HEK293 (cell line): ENCODE measurements around the gene BORA.
A peak's percentile ranks its signal among the peaks of the same experiment; 100 is the strongest.

Experiments used
- HOXD13 ChIP-seq: sonication (generic); formaldehyde crosslinking; IDR thresholded peaks from 2 replicates; pipeline ENCODE4 v1.8.0; 2022; ENCODE audit warnings: missing genetic modification reagents, borderline replicate concordance
- KLF1 ChIP-seq: fragments of 450-650 bp; formaldehyde crosslinking; IDR thresholded peaks from 2 replicates; pipeline ENCODE4 v1.5.1; 2016; ENCODE audit warnings: missing biosample characterization, missing genetic modification characterization
- PRDM1 ChIP-seq: fragments of 450-650 bp; formaldehyde crosslinking; IDR thresholded peaks from 2 replicates; pipeline ENCODE4; 2016; ENCODE audit warnings: missing biosample characterization, missing genetic modification characterization
- SCRT1 ChIP-seq: fragments of 450-650 bp; formaldehyde crosslinking; IDR thresholded peaks from 2 replicates; pipeline ENCODE4 v1.5.1; 2016; ENCODE audit warnings: missing biosample characterization, missing genetic modification characterization, borderline replicate concordance
- SETDB1 ChIP-seq: IDR thresholded peaks from one replicate; pipeline ENCODE4 v1.6.1; 2017; ENCODE audit warnings: mild to moderate bottlenecking, low read length, moderate library complexity, mixed read lengths; ENCODE audit not compliant: insufficient read length
- ZBTB8A ChIP-seq: fragments of 450-650 bp; formaldehyde crosslinking; IDR thresholded peaks from 2 replicates; pipeline ENCODE4 v1.5.1; 2016; ENCODE audit warnings: missing biosample characterization, missing genetic modification characterization
- ZNF112 ChIP-seq: fragments of 450-650 bp; formaldehyde crosslinking; IDR thresholded peaks from 2 replicates; pipeline ENCODE4 v1.5.0; 2017; ENCODE audit warnings: missing biosample characterization, missing genetic modification characterization
- ZNF140 ChIP-seq: fragments of 450-650 bp; formaldehyde crosslinking; IDR thresholded peaks from 2 replicates; pipeline ENCODE4 v1.5.1; 2016; ENCODE audit warnings: missing biosample characterization, missing genetic modification characterization
- ZNF146 ChIP-seq: fragments of 450-650 bp; formaldehyde crosslinking; IDR thresholded peaks from 2 replicates; pipeline ENCODE4 v1.5.1; 2016; ENCODE audit warnings: missing biosample characterization, missing genetic modification characterization
- ZNF157 ChIP-seq: fragments of 450-650 bp; formaldehyde crosslinking; IDR thresholded peaks from 2 replicates; pipeline ENCODE4 v1.5.1; 2016; ENCODE audit warnings: missing biosample characterization, missing genetic modification characterization
- ZNF2 ChIP-seq: fragments of 450-650 bp; formaldehyde crosslinking; IDR thresholded peaks from 2 replicates; pipeline ENCODE4 v1.5.1; 2016; ENCODE audit warnings: missing biosample characterization, missing genetic modification characterization
- ZNF302 ChIP-seq: fragments of 450-650 bp; formaldehyde crosslinking; IDR thresholded peaks from 2 replicates; pipeline ENCODE4 v1.5.1; 2016; ENCODE audit warnings: missing biosample characterization, missing genetic modification characterization, low read depth
- ZNF324 ChIP-seq: fragments of 450-650 bp; formaldehyde crosslinking; IDR thresholded peaks from 2 replicates; pipeline ENCODE4 v1.5.1; 2016; ENCODE audit warnings: missing biosample characterization, missing genetic modification characterization
- ZNF366 ChIP-seq: fragments of 450-650 bp; formaldehyde crosslinking; conservative IDR thresholded peaks from 2 replicates; pipeline ENCODE4 v1.5.1; 2016; ENCODE audit warnings: missing biosample characterization, missing genetic modification characterization
- ZNF416 ChIP-seq: fragments of 450-650 bp; formaldehyde crosslinking; IDR thresholded peaks from 2 replicates; pipeline ENCODE4 v1.5.1; 2016; ENCODE audit warnings: missing biosample characterization, missing genetic modification characterization
- ZNF548 ChIP-seq: fragments of 450-650 bp; formaldehyde crosslinking; IDR thresholded peaks from 2 replicates; pipeline ENCODE4 v1.5.1; 2016; ENCODE audit warnings: missing biosample characterization, missing genetic modification characterization
- ZNF561 ChIP-seq: fragments of 450-650 bp; IDR thresholded peaks from 2 replicates; pipeline ENCODE4 v1.5.1; 2018; ENCODE audit warnings: missing biosample characterization, missing genetic modification characterization, borderline replicate concordance
- ZNF621 ChIP-seq: fragments of 450-650 bp; formaldehyde crosslinking; IDR thresholded peaks from 2 replicates; pipeline ENCODE4 v1.5.1; 2017; ENCODE audit warnings: missing biosample characterization, missing genetic modification characterization
- ZNF623 ChIP-seq: fragments of 450-650 bp; formaldehyde crosslinking; IDR thresholded peaks from 2 replicates; pipeline ENCODE4 v1.5.1; 2016; ENCODE audit warnings: missing biosample characterization, missing genetic modification characterization
- ZNF701 ChIP-seq: fragments of 450-650 bp; formaldehyde crosslinking; IDR thresholded peaks from 2 replicates; pipeline ENCODE4 v1.5.1; 2016; ENCODE audit warnings: missing biosample characterization, missing genetic modification characterization
- TF ChIP-seq, protein P1 (sequence below): fragments of 450-650 bp; formaldehyde crosslinking; IDR thresholded peaks from 2 replicates; pipeline ENCODE4 v1.5.1; 2016; ENCODE audit warnings: missing biosample characterization, missing genetic modification characterization, borderline replicate concordance
- TF ChIP-seq, protein P2 (sequence below): fragments of 450-650 bp; formaldehyde crosslinking; IDR thresholded peaks from 2 replicates; pipeline ENCODE4 v1.5.1; 2016; ENCODE audit warnings: missing biosample characterization, missing genetic modification characterization
- TF ChIP-seq, protein P3 (sequence below): fragments of 450-650 bp; formaldehyde crosslinking; IDR thresholded peaks from 2 replicates; pipeline ENCODE4 v1.5.1; 2017; ENCODE audit warnings: missing biosample characterization, missing genetic modification characterization
- TF ChIP-seq, protein P4 (sequence below): fragments of 450-650 bp; formaldehyde crosslinking; IDR thresholded peaks from 2 replicates; pipeline ENCODE4 v1.5.1; 2017; ENCODE audit warnings: missing biosample characterization, missing genetic modification characterization

Gene BORA

DNA sequence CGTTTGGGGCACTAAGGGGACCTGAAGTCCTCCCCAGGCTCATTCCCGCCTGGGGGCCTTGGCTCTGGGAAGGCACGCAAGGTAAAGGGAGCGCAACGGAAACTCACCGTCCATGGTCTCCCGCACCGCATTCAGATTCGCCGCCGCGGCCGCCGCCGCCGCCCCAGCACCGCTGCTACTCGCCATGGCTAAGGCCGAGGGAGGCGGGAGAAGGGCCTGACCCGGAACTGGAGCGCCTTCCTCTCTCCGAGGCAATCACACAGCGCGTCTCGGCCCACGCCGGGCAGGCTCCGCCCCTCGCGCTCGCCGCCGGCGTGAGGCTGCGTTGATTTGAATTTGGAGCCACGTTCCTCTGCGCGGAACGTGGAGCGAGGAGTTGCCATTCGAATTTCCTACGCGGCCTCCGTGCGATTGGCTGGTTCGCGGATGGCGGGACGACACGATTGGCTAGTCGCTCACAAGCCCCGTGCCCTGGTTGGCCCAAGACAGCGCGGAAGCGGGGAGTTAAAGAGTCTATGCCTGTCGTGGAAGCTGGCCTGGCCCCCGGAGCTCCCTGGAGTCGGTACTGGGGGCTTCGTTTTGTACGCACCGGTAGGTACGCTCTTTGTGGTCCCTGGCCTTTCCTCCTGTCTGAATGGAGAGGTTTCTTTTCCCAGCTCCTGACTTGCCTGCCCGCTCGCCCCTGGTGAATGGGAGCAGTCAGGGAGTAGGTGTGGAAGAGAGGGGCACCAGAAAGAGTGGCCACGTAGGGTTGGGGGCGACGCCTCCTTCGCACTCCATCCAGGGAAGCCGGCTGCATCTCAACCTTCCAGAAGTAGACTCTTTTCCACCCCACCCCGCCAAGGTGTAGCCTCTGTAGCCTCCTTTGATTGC, at the start of gene BORA, which contains the start of gene MZT1 (continued):
- TF ChIP-seq, protein P1, sequence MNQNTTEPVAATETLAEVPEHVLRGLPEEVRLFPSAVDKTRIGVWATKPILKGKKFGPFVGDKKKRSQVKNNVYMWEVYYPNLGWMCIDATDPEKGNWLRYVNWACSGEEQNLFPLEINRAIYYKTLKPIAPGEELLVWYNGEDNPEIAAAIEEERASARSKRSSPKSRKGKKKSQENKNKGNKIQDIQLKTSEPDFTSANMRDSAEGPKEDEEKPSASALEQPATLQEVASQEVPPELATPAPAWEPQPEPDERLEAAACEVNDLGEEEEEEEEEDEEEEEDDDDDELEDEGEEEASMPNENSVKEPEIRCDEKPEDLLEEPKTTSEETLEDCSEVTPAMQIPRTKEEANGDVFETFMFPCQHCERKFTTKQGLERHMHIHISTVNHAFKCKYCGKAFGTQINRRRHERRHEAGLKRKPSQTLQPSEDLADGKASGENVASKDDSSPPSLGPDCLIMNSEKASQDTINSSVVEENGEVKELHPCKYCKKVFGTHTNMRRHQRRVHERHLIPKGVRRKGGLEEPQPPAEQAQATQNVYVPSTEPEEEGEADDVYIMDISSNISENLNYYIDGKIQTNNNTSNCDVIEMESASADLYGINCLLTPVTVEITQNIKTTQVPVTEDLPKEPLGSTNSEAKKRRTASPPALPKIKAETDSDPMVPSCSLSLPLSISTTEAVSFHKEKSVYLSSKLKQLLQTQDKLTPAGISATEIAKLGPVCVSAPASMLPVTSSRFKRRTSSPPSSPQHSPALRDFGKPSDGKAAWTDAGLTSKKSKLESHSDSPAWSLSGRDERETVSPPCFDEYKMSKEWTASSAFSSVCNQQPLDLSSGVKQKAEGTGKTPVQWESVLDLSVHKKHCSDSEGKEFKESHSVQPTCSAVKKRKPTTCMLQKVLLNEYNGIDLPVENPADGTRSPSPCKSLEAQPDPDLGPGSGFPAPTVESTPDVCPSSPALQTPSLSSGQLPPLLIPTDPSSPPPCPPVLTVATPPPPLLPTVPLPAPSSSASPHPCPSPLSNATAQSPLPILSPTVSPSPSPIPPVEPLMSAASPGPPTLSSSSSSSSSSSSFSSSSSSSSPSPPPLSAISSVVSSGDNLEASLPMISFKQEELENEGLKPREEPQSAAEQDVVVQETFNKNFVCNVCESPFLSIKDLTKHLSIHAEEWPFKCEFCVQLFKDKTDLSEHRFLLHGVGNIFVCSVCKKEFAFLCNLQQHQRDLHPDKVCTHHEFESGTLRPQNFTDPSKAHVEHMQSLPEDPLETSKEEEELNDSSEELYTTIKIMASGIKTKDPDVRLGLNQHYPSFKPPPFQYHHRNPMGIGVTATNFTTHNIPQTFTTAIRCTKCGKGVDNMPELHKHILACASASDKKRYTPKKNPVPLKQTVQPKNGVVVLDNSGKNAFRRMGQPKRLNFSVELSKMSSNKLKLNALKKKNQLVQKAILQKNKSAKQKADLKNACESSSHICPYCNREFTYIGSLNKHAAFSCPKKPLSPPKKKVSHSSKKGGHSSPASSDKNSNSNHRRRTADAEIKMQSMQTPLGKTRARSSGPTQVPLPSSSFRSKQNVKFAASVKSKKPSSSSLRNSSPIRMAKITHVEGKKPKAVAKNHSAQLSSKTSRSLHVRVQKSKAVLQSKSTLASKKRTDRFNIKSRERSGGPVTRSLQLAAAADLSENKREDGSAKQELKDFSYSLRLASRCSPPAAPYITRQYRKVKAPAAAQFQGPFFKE (tag by site-specific recombination) = no peak
- no peak for TF ChIP-seq PRDM1 (tag by site-specific recombination)
- TF ChIP-seq ZNF416 (tag by site-specific recombination) = no peak
- no peak for TF ChIP-seq ZNF324 (tag by site-specific recombination)
- no peak for TF ChIP-seq ZNF548
- no peak for TF ChIP-seq SCRT1 (tag by site-specific recombination)
- TF ChIP-seq ZNF621 = no peak
- TF ChIP-seq, protein P2, sequence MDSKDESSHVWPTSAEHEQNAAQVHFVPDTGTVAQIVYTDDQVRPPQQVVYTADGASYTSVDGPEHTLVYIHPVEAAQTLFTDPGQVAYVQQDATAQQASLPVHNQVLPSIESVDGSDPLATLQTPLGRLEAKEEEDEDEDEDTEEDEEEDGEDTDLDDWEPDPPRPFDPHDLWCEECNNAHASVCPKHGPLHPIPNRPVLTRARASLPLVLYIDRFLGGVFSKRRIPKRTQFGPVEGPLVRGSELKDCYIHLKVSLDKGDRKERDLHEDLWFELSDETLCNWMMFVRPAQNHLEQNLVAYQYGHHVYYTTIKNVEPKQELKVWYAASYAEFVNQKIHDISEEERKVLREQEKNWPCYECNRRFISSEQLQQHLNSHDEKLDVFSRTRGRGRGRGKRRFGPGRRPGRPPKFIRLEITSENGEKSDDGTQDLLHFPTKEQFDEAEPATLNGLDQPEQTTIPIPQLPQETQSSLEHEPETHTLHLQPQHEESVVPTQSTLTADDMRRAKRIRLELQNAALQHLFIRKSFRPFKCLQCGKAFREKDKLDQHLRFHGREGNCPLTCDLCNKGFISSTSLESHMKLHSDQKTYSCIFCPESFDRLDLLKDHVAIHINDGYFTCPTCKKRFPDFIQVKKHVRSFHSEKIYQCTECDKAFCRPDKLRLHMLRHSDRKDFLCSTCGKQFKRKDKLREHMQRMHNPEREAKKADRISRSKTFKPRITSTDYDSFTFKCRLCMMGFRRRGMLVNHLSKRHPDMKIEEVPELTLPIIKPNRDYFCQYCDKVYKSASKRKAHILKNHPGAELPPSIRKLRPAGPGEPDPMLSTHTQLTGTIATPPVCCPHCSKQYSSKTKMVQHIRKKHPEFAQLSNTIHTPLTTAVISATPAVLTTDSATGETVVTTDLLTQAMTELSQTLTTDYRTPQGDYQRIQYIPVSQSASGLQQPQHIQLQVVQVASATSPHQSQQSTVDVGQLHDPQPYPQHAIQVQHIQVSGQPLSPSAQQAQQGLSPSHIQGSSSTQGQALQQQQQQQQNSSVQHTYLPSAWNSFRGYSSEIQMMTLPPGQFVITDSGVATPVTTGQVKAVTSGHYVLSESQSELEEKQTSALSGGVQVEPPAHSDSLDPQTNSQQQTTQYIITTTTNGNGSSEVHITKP (tag by site-specific recombination) = peak; percentile 20; the same call in 1 of the 2 replicates
- no peak for TF ChIP-seq ZNF112 (tag by site-specific recombination)
- no peak for TF ChIP-seq ZNF2 (tag by site-specific recombination)
- TF ChIP-seq, protein P3, sequence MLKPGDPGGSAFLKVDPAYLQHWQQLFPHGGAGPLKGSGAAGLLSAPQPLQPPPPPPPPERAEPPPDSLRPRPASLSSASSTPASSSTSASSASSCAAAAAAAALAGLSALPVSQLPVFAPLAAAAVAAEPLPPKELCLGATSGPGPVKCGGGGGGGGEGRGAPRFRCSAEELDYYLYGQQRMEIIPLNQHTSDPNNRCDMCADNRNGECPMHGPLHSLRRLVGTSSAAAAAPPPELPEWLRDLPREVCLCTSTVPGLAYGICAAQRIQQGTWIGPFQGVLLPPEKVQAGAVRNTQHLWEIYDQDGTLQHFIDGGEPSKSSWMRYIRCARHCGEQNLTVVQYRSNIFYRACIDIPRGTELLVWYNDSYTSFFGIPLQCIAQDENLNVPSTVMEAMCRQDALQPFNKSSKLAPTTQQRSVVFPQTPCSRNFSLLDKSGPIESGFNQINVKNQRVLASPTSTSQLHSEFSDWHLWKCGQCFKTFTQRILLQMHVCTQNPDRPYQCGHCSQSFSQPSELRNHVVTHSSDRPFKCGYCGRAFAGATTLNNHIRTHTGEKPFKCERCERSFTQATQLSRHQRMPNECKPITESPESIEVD = no peak
- TF ChIP-seq KLF1 (tag by site-specific recombination) = no peak
- TF ChIP-seq, protein P4, sequence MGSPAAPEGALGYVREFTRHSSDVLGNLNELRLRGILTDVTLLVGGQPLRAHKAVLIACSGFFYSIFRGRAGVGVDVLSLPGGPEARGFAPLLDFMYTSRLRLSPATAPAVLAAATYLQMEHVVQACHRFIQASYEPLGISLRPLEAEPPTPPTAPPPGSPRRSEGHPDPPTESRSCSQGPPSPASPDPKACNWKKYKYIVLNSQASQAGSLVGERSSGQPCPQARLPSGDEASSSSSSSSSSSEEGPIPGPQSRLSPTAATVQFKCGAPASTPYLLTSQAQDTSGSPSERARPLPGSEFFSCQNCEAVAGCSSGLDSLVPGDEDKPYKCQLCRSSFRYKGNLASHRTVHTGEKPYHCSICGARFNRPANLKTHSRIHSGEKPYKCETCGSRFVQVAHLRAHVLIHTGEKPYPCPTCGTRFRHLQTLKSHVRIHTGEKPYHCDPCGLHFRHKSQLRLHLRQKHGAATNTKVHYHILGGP (tag by site-specific recombination) = no peak
- no peak for TF ChIP-seq ZNF146 (tag by site-specific recombination)
- no peak for TF ChIP-seq ZNF140 (tag by site-specific recombination)
- TF ChIP-seq ZNF561 (tag by site-specific recombination) = peak; percentile 80
- TF ChIP-seq ZNF157 = no peak
- TF ChIP-seq HOXD13 = no peak
- no peak for TF ChIP-seq ZNF623 (tag by site-specific recombination)
- peak; percentile 97 for TF ChIP-seq SETDB1
- no peak for TF ChIP-seq ZBTB8A
- TF ChIP-seq ZNF366 (tag by site-specific recombination) = no peak
- TF ChIP-seq ZNF302 (tag by site-specific recombination) = no peak
- TF ChIP-seq ZNF701 (tag by site-specific recombination) = no peak
- TF ChIP-seq, all 188 proteins: peak for 31
